RWPE2 (cell line): ENCODE measurements around the gene ICAM2.

ENCODE experiments used
- ATAC-seq: fragments of 200-7000 bp; cut with Tn5 transposase; 3 replicates; pipeline ENCODE4 v1.9.1; 2021; ENCODE audit warnings: low read depth
- DNase-seq: peaks from one replicate; pipeline ENCODE4 v3.0.0-alpha.2; 2020; ENCODE audit warnings: low spot score
- H3K27ac ChIP-seq: fragments of 450-650 bp; 2 replicates; pipeline ENCODE4 v1.5.1; 2017; ENCODE audit warnings: mild to moderate bottlenecking; ENCODE audit not compliant: poor library complexity, severe bottlenecking
- H3K27me3 ChIP-seq: fragments of 250-450 bp; sonication (Bioruptor Pico); 2 replicates; pipeline ENCODE4 v1.5.1; 2021; ENCODE audit warnings: mild to moderate bottlenecking, moderate library complexity; ENCODE audit not compliant: insufficient read depth, poor library complexity, severe bottlenecking
- H3K36me3 ChIP-seq: fragments of 250-450 bp; sonication (Bioruptor Pico); 2 replicates; pipeline ENCODE4 v1.5.1; 2020; ENCODE audit warnings: low read depth, mild to moderate bottlenecking, moderate library complexity
- H3K4me1 ChIP-seq: fragments of 250-450 bp; sonication (Bioruptor Pico); 2 replicates; pipeline ENCODE4 v1.5.1; 2021; ENCODE audit warnings: mild to moderate bottlenecking, moderate library complexity; ENCODE audit not compliant: insufficient read depth, poor library complexity, severe bottlenecking
- H3K4me3 ChIP-seq: fragments of 250-450 bp; sonication (Bioruptor Pico); 2 replicates; pipeline ENCODE4 v1.5.1; 2021; ENCODE audit warnings: mild to moderate bottlenecking, moderate library complexity; ENCODE audit not compliant: severe bottlenecking
- H3K9me3 ChIP-seq: fragments of 250-450 bp; sonication (Bioruptor Pico); 2 replicates; pipeline ENCODE4 v1.5.1; 2021; ENCODE audit warnings: mild to moderate bottlenecking, moderate library complexity; ENCODE audit not compliant: severe bottlenecking
- TF ChIP-seq, protein P1 (sequence below): fragments of 450-650 bp; IDR thresholded peaks from one replicate; pipeline ENCODE4 v1.5.1; 2017; ENCODE audit warnings: mild to moderate bottlenecking, moderate library complexity; ENCODE audit not compliant: poor library complexity, severe bottlenecking

ICAM2 gene

DNA sequence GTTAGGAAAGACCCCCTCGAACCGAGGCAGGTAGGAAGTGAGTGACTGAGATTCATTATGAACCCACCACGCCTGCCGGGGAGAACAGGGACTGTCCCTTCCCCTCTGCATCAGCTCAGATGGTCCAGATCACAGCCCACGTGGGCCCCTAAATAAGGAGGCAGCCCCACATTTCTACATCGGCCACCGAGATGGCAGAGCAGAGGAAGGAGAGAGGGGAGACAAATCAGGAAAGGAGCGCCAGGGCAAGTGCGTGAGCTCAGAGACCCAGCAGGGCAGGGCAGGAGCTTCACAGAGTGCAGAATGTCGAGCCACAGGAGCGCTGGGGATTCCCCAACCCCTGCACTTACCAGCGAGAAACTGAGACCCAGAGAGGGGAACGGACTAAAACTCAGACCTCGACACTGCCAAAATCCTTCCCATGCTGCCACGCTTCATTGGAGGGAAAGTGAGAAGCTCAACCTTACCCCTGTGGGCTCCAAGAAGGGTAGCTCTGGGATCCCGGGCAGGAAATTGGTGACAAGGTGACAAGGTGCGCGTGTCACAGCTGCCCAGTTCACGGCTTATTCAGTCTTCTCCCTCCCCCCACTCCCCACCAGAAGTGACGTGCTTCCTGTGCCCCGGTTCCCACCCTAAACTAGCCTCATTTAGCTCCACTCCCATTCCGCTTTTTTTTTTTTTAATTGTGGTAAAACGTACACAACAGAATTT, at the start of gene ICAM2:
Gene ICAM2, minus strand, starts transcription at position 578 of the 711 bp plus-strand sequence. CDS start 13,942 bp downstream, outside the sequence.
- Histone ChIP-seq H3K4me3 (no peak within 1 kb of the TSS), H3K36me3 (no peaks in the 10 kb centered on the region), H3K4me1 (no peaks in the 10 kb centered on the region), H3K27ac (no peak within 1 kb of the TSS), H3K9me3 (no peaks in the 10 kb centered on the region), H3K27me3 (no peaks in the 10 kb centered on the region)
- ATAC-seq (no peak), DNase-seq (peak; percentile 34)
- TF ChIP-seq, protein P1, sequence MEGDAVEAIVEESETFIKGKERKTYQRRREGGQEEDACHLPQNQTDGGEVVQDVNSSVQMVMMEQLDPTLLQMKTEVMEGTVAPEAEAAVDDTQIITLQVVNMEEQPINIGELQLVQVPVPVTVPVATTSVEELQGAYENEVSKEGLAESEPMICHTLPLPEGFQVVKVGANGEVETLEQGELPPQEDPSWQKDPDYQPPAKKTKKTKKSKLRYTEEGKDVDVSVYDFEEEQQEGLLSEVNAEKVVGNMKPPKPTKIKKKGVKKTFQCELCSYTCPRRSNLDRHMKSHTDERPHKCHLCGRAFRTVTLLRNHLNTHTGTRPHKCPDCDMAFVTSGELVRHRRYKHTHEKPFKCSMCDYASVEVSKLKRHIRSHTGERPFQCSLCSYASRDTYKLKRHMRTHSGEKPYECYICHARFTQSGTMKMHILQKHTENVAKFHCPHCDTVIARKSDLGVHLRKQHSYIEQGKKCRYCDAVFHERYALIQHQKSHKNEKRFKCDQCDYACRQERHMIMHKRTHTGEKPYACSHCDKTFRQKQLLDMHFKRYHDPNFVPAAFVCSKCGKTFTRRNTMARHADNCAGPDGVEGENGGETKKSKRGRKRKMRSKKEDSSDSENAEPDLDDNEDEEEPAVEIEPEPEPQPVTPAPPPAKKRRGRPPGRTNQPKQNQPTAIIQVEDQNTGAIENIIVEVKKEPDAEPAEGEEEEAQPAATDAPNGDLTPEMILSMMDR, result no peak

DNA sequence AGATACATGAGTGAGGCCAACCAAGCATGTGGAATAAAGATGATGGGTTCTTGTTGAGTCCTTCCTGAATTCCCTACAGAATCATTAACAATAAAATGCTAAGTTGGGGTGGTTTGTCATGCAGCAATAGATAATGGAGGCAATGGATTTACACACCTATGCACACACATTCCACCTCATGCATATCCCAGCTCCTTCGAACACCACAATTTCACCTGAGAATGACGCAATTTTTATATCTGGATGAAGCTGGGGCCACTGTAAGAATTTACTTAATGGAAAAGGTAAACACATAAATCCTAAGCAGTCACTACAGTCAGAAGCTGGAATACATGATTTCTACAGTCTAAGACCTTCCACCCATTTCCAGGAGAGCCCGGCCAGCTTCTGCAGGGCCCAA, 49.8 kb upstream of the ICAM2 start:
- H3K27ac ChIP-seq, result no peak overlapping the region
- H3K36me3 ChIP-seq, result peaks cover 22% of the 10 kb centered on the region
- H3K4me1 ChIP-seq, result peaks cover 13% of the 10 kb centered on the region

DNA sequence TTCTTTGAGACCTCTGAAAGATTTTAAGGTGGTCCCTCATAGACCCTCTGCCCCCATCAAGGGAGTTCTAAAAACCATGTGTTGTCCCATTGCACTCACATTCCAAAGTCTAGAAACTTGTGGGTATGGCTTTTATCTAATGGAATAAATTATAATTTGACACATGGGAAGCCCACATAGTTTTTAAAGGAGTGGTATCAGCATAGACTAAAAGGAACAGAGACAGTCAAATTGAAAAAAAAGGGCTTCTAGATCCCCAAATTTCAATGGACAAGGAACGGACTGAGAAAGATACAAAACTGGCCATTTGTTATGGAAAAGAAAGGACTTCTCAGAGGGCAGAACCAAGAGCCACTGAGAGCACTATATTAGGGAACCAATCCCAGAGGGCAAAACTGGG, 48.7 kb upstream of the ICAM2 start:
- Histone ChIP-seq H3K36me3 (peaks cover 22% of the 10 kb centered on the region), H3K9me3 (peaks cover 1% of the 10 kb centered on the region), H3K4me1 (peaks cover 2% of the 10 kb centered on the region), H3K4me3 (no peak overlapping the region), H3K27me3 (no peaks in the 10 kb centered on the region), H3K27ac (no peak overlapping the region)
- TF ChIP-seq, protein P1, result no peak
- ATAC-seq (no peak), DNase-seq (no peak)

More for the DNA sequence above, 49.8 kb upstream of the ICAM2 start:
- no peak overlapping the region for H3K4me3 ChIP-seq
- TF ChIP-seq, protein P1, result no peak
- no peaks in the 10 kb centered on the region for H3K27me3 ChIP-seq
- peaks cover 1% of the 10 kb centered on the region for H3K9me3 ChIP-seq
- no peak for DNase-seq
- no peak for ATAC-seq

DNA sequence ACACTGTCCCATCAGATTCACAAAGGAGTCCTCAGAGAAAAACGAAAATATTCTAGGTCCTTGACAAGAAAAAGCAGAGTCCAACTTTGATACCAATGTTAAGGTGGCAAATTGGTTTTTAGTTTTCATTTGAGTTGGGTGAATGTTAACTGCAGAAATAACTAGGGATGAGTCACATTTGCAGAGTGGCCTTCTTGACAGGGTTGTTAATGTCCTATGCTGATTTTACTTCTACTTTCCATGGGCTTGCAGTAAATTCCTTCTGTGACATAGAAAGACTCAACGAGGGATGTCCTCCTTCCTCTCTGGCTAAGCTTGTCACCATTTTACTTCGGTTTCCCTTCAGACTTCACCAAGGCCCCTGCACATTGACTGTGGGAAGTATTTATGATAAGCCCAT, 47.2 kb upstream of the ICAM2 start:
- H3K36me3 ChIP-seq, result peaks cover 22% of the 10 kb centered on the region
- no peaks in the 10 kb centered on the region for H3K4me1 ChIP-seq
- ATAC-seq (no peak), DNase-seq (no peak)
- TF ChIP-seq, protein P1, result no peak
- no peak overlapping the region for H3K4me3 ChIP-seq
- no peaks in the 10 kb centered on the region for H3K27me3 ChIP-seq
- H3K27ac ChIP-seq, result no peak overlapping the region
- peaks cover 1% of the 10 kb centered on the region for H3K9me3 ChIP-seq

DNA sequence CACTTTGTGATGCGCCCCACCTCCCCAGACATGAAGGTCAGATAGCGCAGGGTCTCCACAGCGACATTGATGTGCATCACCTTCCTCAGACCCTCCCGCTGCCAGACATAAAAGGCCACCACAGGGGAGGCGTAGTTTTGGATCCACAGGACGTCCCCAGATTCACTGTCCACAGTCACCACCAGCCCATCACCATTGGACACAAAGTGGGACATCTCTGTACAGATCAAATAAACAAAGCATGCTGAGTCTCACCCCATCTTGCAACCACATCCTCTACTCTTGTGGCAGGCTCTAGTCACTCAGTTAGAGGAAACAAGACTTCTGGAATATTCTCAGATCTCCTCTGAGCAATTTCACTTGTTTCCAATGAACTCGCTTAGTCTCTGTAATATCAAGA, 46.3 kb upstream of the ICAM2 start:
- TF ChIP-seq, protein P1, result no peak
- ATAC-seq (no peak), DNase-seq (no peak)
- Histone ChIP-seq H3K36me3 (peaks cover 22% of the 10 kb centered on the region), H3K27me3 (no peaks in the 10 kb centered on the region), H3K4me3 (no peak overlapping the region), H3K27ac (no peak overlapping the region), H3K9me3 (peaks cover 1% of the 10 kb centered on the region), H3K4me1 (no peaks in the 10 kb centered on the region)
